MCF 10A (cell line): ENCODE results near the gene ANKHD1. TPM values are rescaled to one million over a fixed set of nuclear protein-coding genes. Genes with fewer than 3 reads are reported as not detected.

ENCODE experiments used
- BruUV-seq: library from RNA; stranded (reverse); fragments of 400-500 nt; replicated peaks from 2 replicates; lab custom pipeline; 2021; lab: Mats Ljungman, UMichigan
- CTCF ChIA-PET: fragments of 300-600 bp; sonication (Branson Sonifier 250); formaldehyde crosslinking; extraction: SDS; loops from one replicate; lab custom pipeline; 2021; ENCODE audit warnings: antibody characterized with exemption, inconsistent platforms; lab: Yijun Ruan, JAX
- POLR2A ChIA-PET: fragments of 300-600, 350-650 bp; sonication (Branson Sonifier 250); formaldehyde crosslinking; extraction: SDS; loops from one replicate; lab custom pipeline; 2020; ENCODE audit warnings: antibody characterized with exemption, inconsistent platforms; lab: Yijun Ruan, JAX
- DNase-seq: peaks from one replicate; pipeline ENCODE4 v3.0.0-alpha.2; 2018; ENCODE audit not compliant: unreplicated experiment
- H3K27ac Mint-ChIP-seq: one replicate; pipeline ENCODE4 v1.8.0; 2022; ENCODE audit warnings: mild to moderate bottlenecking, low read depth, mixed read lengths; ENCODE audit not compliant: unreplicated experiment
- H3K27me3 Mint-ChIP-seq: one replicate; pipeline ENCODE4 v1.8.0; 2022; ENCODE audit warnings: mixed read lengths; ENCODE audit not compliant: insufficient read depth, unreplicated experiment
- H3K36me3 Mint-ChIP-seq: one replicate; pipeline ENCODE4 v1.8.0; 2022; ENCODE audit warnings: mild to moderate bottlenecking, moderate library complexity, mixed read lengths; ENCODE audit not compliant: insufficient read depth, unreplicated experiment
- H3K4me1 Mint-ChIP-seq: one replicate; pipeline ENCODE4 v1.8.0; 2022; ENCODE audit warnings: mixed read lengths; ENCODE audit not compliant: insufficient read depth, unreplicated experiment
- H3K4me3 Mint-ChIP-seq: one replicate; pipeline ENCODE4 v1.8.0; 2022; ENCODE audit warnings: mild to moderate bottlenecking, moderate library complexity, mixed read lengths; ENCODE audit not compliant: unreplicated experiment
- H3K9me3 Mint-ChIP-seq: one replicate; pipeline ENCODE4 v1.8.0; 2022; ENCODE audit warnings: mixed read lengths; ENCODE audit not compliant: unreplicated experiment
- CTCF ChIP-seq: fragments of 200-600 bp; IDR thresholded peaks from one replicate; pipeline ENCODE4 v1.8.0; 2022; ENCODE audit warnings: antibody characterized with exemption, mild to moderate bottlenecking; ENCODE audit not compliant: unreplicated experiment
- intact Hi-C: fragments of 100-400 bp; cut with micrococcal nuclease; formaldehyde crosslinking; loops from 2 replicates; pipeline ENCODE4 v1.14.1; 2022
- total RNA-seq: library from RNA; stranded (reverse); gene quantifications from 2 replicates; pipeline ENCODE4 v1.2.3, GENCODE V29; 2022

ANKHD1 gene
- total RNA-seq, 1 experiment from 2014 or later = 146 TPM

- no peak for TF ChIP-seq CTCF
- no TSS peak for BruUV-seq
- H3K36me3 Mint-ChIP-seq = peaks cover 87% of the 10 kb centered on the region
- no peak for DNase-seq
- POLR2A ChIA-PET = interaction anchor here (0.7 to 6.1 kb wide), 22 partner anchors 11 to 176 kb away, joined by 3 to 188 read pairs (median 8); partner anchors contain the start of genes ANKHD1, APBB3, CD14 and HARS1
- CTCF ChIA-PET = interaction anchor here (0.6 to 3.3 kb wide), 19 partner anchors 10 to 182 kb away, joined by 3 to 42 read pairs (median 6); partner anchors contain the start of genes APBB3, IK, NDUFA2 and SRA1
- intact Hi-C loops = loop anchor here (5.0 to 10.0 kb wide), 2 partner anchors 146 to 303 kb away; partner anchors contain the start of gene ANKHD1
- H3K27me3 Mint-ChIP-seq = no peaks in the 10 kb centered on the region
- H3K9me3 Mint-ChIP-seq = no peaks in the 10 kb centered on the region
- peak overlapping the region; percentile 77 for H3K4me3 Mint-ChIP-seq
- peak overlapping the region; percentile 80 for H3K27ac Mint-ChIP-seq
- peaks cover 30% of the 10 kb centered on the region for H3K4me1 Mint-ChIP-seq
Measured at GRCh38 chr5:140548300-140548688, 146.7 kb downstream of the ANKHD1 start.

- no peak for TF ChIP-seq CTCF
- Mint-ChIP-seq H3K27ac (peak overlapping the region; percentile 80), H3K27me3 (no peaks in the 10 kb centered on the region), H3K9me3 (no peaks in the 10 kb centered on the region), H3K36me3 (peaks cover 87% of the 10 kb centered on the region), H3K4me3 (peak overlapping the region; percentile 77), H3K4me1 (peaks cover 35% of the 10 kb centered on the region)
- intact Hi-C loops = loop anchor here (5.0 to 10.0 kb wide), 2 partner anchors 146 to 304 kb away; partner anchors contain the start of gene ANKHD1
- BruUV-seq = no TSS peak
- DNase-seq = no peak
- ChIA-PET POLR2A (interaction anchor here (0.6 to 6.1 kb wide), 14 partner anchors 12 to 1561 kb away, joined by 3 to 188 read pairs (median 10); partner anchors contain the start of genes ANKHD1, APBB3, HARS1 and HARS2), CTCF (interaction anchor here (0.6 to 3.3 kb wide), 17 partner anchors 9 to 391 kb away, joined by 3 to 42 read pairs (median 6); partner anchors contain the start of genes APBB3, IK, NDUFA2 and SRA1)
Measured at GRCh38 chr5:140548791-140549190, 147.2 kb downstream of the ANKHD1 start.

GRCh38 chr5:140549237-140550144 lies 147.9 kb downstream of the ANKHD1 start:
- H3K4me1 Mint-ChIP-seq = peaks cover 42% of the 10 kb centered on the region
- CTCF ChIA-PET = interaction anchor here (0.6 to 3.3 kb wide), 10 partner anchors 12 to 392 kb away, joined by 3 to 42 read pairs (median 6); partner anchors contain the start of genes IK, NDUFA2 and TMCO6
- H3K27ac Mint-ChIP-seq = peak overlapping the region; percentile 80
- H3K27me3 Mint-ChIP-seq = no peaks in the 10 kb centered on the region
- POLR2A ChIA-PET = interaction anchor here (0.6 to 6.1 kb wide), 10 partner anchors 11 to 1560 kb away, joined by 3 to 188 read pairs (median 4); partner anchors contain the start of genes APBB3, HARS1, HARS2 and IK
- intact Hi-C loops = loop anchor here (5.0 to 10.0 kb wide), 2 partner anchors 147 to 305 kb away; partner anchors contain the start of gene ANKHD1
- peak overlapping the region; percentile 77 for H3K4me3 Mint-ChIP-seq
- peaks cover 81% of the 10 kb centered on the region for H3K36me3 Mint-ChIP-seq
- no TSS peak for BruUV-seq
- H3K9me3 Mint-ChIP-seq = no peaks in the 10 kb centered on the region
- TF ChIP-seq CTCF = no peak
- peak; percentile 35 for DNase-seq
